Cerebellar cortex (tissue), 1 donor: ENCODE results near the gene MARF1.
"Not testable (repeated sequence)": the region's sequence is repeated elsewhere in the genome, so short reads cannot be mapped to it uniquely, and the experiment has no call there.

Experiments
- DNase-seq: peaks from one replicate; pipeline ENCODE4 v3.0.0-alpha.2; 2015; ENCODE audit warnings: low spot score

MARF1 gene, protein sequence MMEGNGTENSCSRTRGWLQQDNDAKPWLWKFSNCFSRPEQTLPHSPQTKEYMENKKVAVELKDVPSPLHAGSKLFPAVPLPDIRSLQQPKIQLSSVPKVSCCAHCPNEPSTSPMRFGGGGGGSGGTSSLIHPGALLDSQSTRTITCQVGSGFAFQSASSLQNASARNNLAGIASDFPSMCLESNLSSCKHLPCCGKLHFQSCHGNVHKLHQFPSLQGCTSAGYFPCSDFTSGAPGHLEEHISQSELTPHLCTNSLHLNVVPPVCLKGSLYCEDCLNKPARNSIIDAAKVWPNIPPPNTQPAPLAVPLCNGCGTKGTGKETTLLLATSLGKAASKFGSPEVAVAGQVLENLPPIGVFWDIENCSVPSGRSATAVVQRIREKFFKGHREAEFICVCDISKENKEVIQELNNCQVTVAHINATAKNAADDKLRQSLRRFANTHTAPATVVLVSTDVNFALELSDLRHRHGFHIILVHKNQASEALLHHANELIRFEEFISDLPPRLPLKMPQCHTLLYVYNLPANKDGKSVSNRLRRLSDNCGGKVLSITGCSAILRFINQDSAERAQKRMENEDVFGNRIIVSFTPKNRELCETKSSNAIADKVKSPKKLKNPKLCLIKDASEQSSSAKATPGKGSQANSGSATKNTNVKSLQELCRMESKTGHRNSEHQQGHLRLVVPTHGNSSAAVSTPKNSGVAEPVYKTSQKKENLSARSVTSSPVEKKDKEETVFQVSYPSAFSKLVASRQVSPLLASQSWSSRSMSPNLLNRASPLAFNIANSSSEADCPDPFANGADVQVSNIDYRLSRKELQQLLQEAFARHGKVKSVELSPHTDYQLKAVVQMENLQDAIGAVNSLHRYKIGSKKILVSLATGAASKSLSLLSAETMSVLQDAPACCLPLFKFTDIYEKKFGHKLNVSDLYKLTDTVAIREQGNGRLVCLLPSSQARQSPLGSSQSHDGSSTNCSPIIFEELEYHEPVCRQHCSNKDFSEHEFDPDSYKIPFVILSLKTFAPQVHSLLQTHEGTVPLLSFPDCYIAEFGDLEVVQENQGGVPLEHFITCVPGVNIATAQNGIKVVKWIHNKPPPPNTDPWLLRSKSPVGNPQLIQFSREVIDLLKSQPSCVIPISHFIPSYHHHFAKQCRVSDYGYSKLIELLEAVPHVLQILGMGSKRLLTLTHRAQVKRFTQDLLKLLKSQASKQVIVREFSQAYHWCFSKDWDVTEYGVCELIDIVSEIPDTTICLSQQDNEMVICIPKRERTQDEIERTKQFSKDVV (N-terminal part only)

GRCh38 chr16:15643048-15643945 is at the start of gene MARF1:
TSS of gene MARF1 (minus strand) at chr16:15643154. CDS start at chr16:15639233, 3,921 bp downstream.
- DNase-seq, result peak; percentile 94

GRCh38 chr16:15692508-15692907 is 49.6 kb upstream of the MARF1 start:
- DNase-seq, result not testable (repeated sequence)

DNA sequence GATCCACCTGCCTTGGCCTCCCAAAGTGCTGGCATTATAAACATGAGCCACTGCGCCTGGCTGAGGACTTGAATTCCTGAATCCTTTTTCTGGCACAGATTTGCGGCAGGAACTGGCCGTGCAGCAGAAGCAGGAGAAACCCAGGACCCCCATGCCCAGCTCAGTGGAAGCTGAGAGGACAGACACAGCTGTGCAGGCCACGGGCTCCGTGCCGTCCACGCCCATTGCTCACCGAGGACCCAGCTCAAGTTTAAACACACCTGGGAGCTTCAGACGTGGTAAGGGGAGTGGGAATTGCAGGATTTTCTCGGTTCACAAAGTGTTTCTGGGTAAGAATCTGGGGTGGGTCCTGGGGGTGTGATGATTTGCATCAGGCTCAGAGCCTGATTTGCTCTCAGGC is 48.1 kb upstream of the MARF1 start:
- DNase-seq, result no peak

DNA sequence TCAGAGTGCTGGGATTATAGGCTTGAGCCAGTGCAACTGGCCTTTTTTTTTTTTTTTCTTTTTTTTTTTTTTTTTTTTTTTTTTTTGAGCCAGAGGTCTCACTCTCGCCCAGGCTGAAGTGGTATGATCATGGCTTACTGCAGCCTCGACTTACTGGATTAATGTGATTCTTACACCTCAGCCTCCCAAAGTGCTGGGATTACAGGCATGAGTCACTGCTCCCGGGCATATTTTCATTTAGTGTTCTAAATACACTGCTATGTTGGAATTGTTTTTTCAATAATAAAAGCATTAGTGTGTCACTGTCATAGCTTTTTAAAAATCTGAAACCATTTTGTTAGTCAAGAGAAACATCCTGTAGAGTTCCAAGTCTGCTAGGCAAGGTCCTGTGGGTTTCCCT is 47.3 kb upstream of the MARF1 start:
- DNase-seq, result no peak

DNA sequence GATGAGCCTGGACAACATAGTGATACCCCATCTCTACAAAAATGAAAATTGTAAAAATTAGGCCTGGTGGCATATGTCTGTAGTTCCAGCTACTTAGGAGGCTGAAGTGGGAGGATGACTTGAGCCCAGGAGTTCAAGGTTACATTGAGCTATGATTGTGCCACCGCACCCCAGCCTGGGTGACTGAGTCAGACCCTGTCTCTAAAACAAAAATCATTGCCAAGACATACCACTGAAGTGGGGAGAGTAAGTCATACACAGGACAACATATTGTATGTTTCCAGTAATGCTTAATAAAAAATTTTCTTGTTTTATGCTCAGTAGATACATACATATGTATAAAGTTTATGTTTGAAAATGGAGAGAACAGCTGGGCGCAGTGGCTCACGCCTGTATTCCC is 46.3 kb upstream of the MARF1 start:
- DNase-seq, result no peak

- no peak for DNase-seq
These were observed 43.3 kb upstream of the MARF1 start for GRCh38 chr16:15686287-15686686.

- DNase-seq, result peak; percentile 31
These were observed 39.2 kb upstream of the MARF1 start for GRCh38 chr16:15682105-15682570.

- no peak for DNase-seq
These were observed 34.5 kb upstream of the MARF1 start for GRCh38 chr16:15677447-15677846.

GRCh38 chr16:15676506-15676905 is 33.6 kb upstream of the MARF1 start:
- DNase-seq, result no peak

DNA sequence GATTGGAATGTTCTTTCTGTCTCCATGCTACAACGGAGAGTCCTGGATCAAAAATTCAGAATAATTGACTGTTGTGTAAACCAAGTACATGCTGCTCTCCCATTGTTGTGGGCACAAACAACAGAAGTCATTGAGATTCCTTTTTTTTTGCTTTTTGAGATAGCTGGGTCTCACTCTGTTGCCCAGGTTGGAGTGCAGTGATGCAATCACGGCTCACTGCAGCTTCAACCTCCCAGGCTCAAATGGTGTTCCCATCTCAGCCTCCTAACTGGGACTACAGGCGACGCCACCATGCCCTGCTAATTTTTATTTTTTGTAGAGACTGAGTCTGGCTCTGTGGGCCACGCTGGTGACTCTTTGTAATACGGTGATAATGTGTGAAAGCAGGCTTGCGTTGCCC is 31.6 kb upstream of the MARF1 start:
- DNase-seq, result no peak

DNA sequence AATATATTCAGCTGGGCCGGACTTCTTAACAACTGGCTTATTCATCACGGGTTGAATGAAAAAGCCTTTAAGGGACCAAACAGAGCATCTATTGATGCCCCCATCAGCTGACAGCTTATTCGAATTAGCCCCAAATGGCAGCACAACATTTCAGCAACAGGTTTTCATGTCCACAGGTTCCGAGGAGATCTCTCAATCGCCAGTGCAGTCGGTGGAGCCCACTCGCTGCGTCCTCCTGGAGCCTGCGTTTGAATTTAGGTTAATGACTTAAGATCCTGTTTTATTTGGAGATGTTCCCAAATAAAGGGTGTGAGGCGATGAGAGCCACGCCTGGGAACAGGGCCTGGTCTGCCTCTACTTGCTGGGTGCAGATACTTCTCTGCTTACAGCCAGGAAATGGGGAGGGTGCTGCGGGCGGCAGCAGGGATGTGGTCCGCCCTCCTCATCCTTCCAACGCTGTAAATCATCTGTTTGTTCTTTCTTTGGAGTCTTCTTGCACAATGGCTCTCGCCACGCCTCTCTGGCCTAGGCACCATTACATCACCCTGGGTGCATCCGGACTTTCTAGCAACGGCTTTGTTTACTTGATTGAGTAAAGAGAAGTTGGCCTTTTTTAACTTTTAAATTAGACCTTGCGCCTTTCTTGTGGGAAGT is 29.7 kb upstream of the MARF1 start:
- DNase-seq, result no peak

DNA sequence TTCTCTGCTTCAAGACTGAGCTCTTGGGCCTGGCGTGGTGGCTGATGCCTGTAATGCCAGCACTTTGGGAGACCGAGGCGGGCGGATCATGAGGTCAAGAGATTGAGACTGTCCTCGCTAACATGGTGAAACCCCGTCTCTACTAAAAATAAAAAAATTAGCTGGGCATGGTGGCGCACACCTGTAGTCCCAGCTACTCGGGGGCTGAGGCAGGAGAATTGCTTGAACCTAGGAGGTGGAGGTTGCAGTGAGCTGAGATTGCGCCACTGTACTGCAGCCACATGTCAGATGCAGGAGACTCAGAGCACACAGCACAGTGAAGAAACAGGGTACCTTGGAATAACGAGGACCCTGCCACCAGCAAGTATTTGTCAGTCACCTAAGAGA is 29.2 kb upstream of the MARF1 start:
- not testable (repeated sequence) for DNase-seq

- no peak for DNase-seq
These were observed 28.7 kb upstream of the MARF1 start for GRCh38 chr16:15671530-15672117.

GRCh38 chr16:15667091-15667742 is 24.3 kb upstream of the MARF1 start:
- DNase-seq, result no peak

DNA sequence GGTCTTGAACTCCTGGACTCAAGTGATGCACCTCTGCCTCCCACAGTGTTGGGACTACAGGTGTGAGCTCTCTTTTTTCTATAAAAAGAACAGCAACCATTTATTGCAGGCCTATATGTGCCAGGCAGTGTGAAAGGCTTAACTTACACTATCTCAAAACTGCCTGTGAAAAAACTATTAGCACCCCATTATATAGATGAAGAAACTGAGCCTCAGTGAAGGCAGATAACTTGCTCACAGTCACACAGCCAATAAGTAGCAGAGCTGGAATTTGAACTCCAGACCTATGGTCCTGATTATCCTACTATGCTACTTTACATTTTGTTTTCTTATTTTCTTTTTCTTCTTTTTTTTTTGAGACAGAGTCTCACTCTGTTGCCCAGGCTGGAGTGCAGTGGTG is 22.2 kb upstream of the MARF1 start:
- DNase-seq, result no peak

DNA sequence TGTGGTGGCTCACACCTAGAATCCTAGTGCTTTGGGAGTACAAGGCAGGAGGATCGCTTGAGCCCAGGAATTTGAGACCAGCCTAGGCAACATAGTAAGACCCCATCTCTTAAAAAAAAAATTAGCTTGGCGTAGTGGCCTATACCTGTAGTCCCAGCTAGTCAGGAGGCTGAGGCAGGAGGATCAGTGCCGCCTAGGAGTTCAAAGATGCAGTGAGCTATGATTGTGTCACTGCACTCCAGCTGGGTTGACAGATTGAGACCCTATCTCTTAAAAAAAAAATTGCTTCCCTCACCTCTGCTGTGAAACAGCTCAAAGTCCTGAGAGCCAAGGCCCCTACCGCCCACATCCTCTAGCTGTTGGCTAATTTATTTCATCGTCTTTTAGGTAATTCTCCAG is 17.2 kb upstream of the MARF1 start:
- no peak for DNase-seq

GRCh38 chr16:15658556-15658955 is 15.6 kb upstream of the MARF1 start:
- DNase-seq, result no peak

- no peak for DNase-seq
These were observed 15.2 kb upstream of the MARF1 start for GRCh38 chr16:15658149-15658548.

DNA sequence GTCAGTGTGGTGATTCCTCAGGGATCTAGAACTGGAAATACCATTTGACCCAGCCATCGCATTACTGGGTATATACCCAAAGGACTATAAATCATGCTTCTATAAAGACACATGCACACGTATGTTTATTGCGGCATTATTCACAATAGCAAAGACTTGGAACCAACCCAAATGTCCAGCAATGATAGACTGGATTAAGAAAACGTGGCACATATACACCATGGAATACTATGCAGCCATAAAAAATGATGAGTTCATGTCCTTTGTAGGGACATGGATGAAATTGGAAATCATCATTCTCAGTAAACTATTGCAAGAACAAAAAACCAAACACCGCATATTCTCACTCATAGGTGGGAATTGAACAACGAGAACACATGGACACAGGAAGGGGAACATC is 12.6 kb upstream of the MARF1 start:
- not testable (repeated sequence) for DNase-seq

GRCh38 chr16:15654591-15654990 is 11.6 kb upstream of the MARF1 start:
- no peak for DNase-seq
